ENCODE data around the gene SLC5A1. TPM values are rescaled to one million over a fixed set of nuclear protein-coding genes. Genes with fewer than 3 reads are reported as not detected.

Gene SLC5A1
- total RNA-seq (2021), result not detected in 3 replicates
- percentile 3 among the genes with signal in this experiment for Bru-seq, nascent RNA
- long read RNA-seq, experiment 1, result 0 reads
- long read RNA-seq, experiment 2, result 0 reads
- long read RNA-seq, experiment 3, result 0 reads

DNA sequence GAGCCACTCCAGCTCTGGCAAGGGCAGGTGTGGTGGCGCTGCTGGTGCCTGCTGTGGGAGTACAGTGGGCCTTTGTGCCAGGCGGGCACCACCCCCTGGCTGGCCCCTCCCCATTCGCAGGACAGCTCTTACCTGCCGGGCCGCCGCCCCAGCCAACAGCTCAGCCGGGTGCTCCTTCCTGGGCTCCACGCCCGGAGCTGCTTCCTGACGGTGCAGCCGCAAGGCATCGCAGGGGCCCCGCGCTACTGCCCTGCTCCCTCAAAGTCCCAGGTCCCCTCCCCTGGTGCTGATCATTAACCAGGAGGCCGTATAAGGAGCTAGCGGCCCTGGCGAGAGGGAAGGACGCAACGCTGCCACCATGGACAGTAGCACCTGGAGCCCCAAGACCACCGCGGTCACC lies at the start of gene SLC5A1:
Gene SLC5A1 (plus strand): TSS at position 338 of the 400 bp plus-strand sequence. CDS start 21 bp downstream, at position 359.
- Mint-ChIP-seq H3K4me1 (peaks cover 3% of the 10 kb centered on the region; the same call in 1 of the 2 replicates), H3K27me3 (ENCODE audit: low read depth) (peaks cover 21% of the 10 kb centered on the region), H3K27ac (no peak within 1 kb of the TSS)

DNA sequence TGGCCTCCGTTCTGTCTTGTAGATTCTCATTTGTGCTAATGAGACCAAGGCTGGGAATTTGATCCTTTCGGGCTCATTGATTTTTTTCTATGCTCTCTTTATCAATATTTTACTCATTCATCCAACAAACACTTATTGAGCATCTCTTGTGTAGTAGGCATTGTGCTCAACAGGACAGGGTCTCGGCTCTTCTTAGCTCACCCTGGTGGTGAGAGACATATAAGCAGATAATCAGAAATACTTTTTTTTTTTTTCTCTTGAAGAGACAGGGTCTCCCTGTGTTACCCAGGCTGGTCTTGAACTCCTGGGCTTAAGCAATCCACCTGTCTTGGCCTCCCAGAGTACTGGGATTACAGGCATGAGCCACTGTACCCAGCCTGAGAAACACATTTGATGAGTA lies 48.0 kb upstream of the SLC5A1 start:
- H3K27me3 Mint-ChIP-seq (ENCODE audit: low read depth), result no peaks in the 10 kb centered on the region

More for the DNA sequence above, at the start of gene SLC5A1:
- H3K4me3 Mint-ChIP-seq, result no peak within 1 kb of the TSS
- TF ChIP-seq ZNF121 (CRISPR knock-in tag; IDR thresholded peaks at IDR 0.05), result no peak
- no peak for TF ChIP-seq FOXJ3 (CRISPR knock-in tag; IDR thresholded peaks at IDR 0.05; ENCODE audit: borderline replicate concordance)
- TF ChIP-seq ZNF263 (CRISPR knock-in tag; IDR thresholded peaks at IDR 0.05; ENCODE audit: low read depth), result no peak
- TF ChIP-seq, protein P1, sequence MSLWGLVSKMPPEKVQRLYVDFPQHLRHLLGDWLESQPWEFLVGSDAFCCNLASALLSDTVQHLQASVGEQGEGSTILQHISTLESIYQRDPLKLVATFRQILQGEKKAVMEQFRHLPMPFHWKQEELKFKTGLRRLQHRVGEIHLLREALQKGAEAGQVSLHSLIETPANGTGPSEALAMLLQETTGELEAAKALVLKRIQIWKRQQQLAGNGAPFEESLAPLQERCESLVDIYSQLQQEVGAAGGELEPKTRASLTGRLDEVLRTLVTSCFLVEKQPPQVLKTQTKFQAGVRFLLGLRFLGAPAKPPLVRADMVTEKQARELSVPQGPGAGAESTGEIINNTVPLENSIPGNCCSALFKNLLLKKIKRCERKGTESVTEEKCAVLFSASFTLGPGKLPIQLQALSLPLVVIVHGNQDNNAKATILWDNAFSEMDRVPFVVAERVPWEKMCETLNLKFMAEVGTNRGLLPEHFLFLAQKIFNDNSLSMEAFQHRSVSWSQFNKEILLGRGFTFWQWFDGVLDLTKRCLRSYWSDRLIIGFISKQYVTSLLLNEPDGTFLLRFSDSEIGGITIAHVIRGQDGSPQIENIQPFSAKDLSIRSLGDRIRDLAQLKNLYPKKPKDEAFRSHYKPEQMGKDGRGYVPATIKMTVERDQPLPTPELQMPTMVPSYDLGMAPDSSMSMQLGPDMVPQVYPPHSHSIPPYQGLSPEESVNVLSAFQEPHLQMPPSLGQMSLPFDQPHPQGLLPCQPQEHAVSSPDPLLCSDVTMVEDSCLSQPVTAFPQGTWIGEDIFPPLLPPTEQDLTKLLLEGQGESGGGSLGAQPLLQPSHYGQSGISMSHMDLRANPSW (CRISPR knock-in tag; conservative IDR thresholded peaks at IDR 0.05; ENCODE audit: low read depth), result no peak
- TF ChIP-seq, protein P2, sequence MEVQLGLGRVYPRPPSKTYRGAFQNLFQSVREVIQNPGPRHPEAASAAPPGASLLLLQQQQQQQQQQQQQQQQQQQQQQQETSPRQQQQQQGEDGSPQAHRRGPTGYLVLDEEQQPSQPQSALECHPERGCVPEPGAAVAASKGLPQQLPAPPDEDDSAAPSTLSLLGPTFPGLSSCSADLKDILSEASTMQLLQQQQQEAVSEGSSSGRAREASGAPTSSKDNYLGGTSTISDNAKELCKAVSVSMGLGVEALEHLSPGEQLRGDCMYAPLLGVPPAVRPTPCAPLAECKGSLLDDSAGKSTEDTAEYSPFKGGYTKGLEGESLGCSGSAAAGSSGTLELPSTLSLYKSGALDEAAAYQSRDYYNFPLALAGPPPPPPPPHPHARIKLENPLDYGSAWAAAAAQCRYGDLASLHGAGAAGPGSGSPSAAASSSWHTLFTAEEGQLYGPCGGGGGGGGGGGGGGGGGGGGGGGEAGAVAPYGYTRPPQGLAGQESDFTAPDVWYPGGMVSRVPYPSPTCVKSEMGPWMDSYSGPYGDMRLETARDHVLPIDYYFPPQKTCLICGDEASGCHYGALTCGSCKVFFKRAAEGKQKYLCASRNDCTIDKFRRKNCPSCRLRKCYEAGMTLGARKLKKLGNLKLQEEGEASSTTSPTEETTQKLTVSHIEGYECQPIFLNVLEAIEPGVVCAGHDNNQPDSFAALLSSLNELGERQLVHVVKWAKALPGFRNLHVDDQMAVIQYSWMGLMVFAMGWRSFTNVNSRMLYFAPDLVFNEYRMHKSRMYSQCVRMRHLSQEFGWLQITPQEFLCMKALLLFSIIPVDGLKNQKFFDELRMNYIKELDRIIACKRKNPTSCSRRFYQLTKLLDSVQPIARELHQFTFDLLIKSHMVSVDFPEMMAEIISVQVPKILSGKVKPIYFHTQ (CRISPR knock-in tag; IDR thresholded peaks at IDR 0.05), result no peak
- no peak for TF ChIP-seq NR2C2 (CRISPR knock-in tag; IDR thresholded peaks at IDR 0.05)
- TF ChIP-seq, protein P3, sequence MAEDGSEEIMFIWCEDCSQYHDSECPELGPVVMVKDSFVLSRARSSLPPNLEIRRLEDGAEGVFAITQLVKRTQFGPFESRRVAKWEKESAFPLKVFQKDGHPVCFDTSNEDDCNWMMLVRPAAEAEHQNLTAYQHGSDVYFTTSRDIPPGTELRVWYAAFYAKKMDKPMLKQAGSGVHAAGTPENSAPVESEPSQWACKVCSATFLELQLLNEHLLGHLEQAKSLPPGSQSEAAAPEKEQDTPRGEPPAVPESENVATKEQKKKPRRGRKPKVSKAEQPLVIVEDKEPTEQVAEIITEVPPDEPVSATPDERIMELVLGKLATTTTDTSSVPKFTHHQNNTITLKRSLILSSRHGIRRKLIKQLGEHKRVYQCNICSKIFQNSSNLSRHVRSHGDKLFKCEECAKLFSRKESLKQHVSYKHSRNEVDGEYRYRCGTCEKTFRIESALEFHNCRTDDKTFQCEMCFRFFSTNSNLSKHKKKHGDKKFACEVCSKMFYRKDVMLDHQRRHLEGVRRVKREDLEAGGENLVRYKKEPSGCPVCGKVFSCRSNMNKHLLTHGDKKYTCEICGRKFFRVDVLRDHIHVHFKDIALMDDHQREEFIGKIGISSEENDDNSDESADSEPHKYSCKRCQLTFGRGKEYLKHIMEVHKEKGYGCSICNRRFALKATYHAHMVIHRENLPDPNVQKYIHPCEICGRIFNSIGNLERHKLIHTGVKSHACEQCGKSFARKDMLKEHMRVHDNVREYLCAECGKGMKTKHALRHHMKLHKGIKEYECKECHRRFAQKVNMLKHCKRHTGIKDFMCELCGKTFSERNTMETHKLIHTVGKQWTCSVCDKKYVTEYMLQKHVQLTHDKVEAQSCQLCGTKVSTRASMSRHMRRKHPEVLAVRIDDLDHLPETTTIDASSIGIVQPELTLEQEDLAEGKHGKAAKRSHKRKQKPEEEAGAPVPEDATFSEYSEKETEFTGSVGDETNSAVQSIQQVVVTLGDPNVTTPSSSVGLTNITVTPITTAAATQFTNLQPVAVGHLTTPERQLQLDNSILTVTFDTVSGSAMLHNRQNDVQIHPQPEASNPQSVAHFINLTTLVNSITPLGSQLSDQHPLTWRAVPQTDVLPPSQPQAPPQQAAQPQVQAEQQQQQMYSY (CRISPR knock-in tag; IDR thresholded peaks at IDR 0.05), result no peak
- no peak for TF ChIP-seq ZNF138 (CRISPR knock-in tag; conservative IDR thresholded peaks at IDR 0.05)
- ATAC-seq (no peak; the same call in 1 of the 2 replicates), DNase-seq (ENCODE audit: low spot score) (peak; percentile 12)
- POLR2A ChIA-PET, result interaction anchor here (0.5 kb wide), 1 partner anchor 1358 kb away, joined by 5 read pairs; no protein-coding TSS in a partner anchor
- H3K36me3 Mint-ChIP-seq, result no peaks in the 10 kb centered on the region
- CTCF ChIA-PET, result interaction anchor here (0.7 to 3.8 kb wide), 6 partner anchors 36 to 85 kb away, joined by 3 to 25 read pairs (median 4); no protein-coding TSS in a partner anchor
- no peaks in the 10 kb centered on the region for H3K9me3 Mint-ChIP-seq

DNA sequence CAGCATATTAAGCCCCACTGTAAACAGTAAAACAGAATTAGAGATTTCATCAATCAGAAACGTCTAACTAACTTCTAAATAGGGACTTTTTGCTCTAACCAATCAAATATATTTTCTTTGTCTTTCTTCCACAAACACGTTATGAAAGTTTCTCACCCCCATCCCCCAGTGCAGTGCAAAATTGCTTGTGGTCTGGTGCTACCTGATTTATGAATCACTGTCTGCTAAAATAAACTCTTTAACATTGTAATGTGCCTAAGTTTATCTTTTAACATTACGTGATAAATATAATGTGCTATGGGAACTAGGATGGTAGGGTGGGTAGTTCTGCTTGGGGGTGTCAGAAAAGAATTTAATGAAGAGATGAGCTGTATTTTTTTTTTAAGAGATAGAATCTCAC lies 47.3 kb upstream of the SLC5A1 start:
- Mint-ChIP-seq H3K4me3 (no peak overlapping the region), H3K4me1 (no peaks in the 10 kb centered on the region), H3K36me3 (no peaks in the 10 kb centered on the region), H3K9me3 (no peaks in the 10 kb centered on the region), H3K27ac (no peak overlapping the region), H3K27me3 (ENCODE audit: low read depth) (no peaks in the 10 kb centered on the region)
- POLR2A ChIA-PET, result no interaction called here
- no peak for DNase-seq (ENCODE audit: low spot score)
- ATAC-seq, result no peak
- CTCF ChIA-PET, result interaction anchor here (1.9 to 6.3 kb wide), 3 partner anchors 11 to 25 kb away, joined by 7 to 58 read pairs (median 21); no protein-coding TSS in a partner anchor
- TF ChIP-seq TCF7 (CRISPR knock-in tag; IDR thresholded peaks at IDR 0.05; ENCODE audit: low read depth) (no peak), ZNF423 (CRISPR knock-in tag; IDR thresholded peaks at IDR 0.05) (no peak), ZNF317 (CRISPR knock-in tag; IDR thresholded peaks at IDR 0.05; ENCODE audit: borderline replicate concordance, low read depth) (no peak), ZNF232 (CRISPR knock-in tag; IDR thresholded peaks at IDR 0.05) (no peak), PRRX2 (CRISPR knock-in tag; IDR thresholded peaks at IDR 0.05) (no peak), SP1 (CRISPR knock-in tag; conservative IDR thresholded peaks at IDR 0.05) (no peak)
- TF ChIP-seq, protein P4, sequence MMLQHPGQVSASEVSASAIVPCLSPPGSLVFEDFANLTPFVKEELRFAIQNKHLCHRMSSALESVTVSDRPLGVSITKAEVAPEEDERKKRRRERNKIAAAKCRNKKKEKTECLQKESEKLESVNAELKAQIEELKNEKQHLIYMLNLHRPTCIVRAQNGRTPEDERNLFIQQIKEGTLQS (CRISPR knock-in tag; conservative IDR thresholded peaks at IDR 0.05), result no peak
- TF ChIP-seq, protein P5, sequence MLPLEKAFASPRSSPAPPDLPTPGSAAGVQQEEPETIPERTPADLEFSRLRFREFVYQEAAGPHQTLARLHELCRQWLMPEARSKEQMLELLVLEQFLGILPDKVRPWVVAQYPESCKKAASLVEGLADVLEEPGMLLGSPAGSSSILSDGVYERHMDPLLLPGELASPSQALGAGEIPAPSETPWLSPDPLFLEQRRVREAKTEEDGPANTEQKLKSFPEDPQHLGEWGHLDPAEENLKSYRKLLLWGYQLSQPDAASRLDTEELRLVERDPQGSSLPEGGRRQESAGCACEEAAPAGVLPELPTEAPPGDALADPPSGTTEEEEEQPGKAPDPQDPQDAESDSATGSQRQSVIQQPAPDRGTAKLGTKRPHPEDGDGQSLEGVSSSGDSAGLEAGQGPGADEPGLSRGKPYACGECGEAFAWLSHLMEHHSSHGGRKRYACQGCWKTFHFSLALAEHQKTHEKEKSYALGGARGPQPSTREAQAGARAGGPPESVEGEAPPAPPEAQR (CRISPR knock-in tag; IDR thresholded peaks at IDR 0.05), result no peak
- TF ChIP-seq, protein P6, sequence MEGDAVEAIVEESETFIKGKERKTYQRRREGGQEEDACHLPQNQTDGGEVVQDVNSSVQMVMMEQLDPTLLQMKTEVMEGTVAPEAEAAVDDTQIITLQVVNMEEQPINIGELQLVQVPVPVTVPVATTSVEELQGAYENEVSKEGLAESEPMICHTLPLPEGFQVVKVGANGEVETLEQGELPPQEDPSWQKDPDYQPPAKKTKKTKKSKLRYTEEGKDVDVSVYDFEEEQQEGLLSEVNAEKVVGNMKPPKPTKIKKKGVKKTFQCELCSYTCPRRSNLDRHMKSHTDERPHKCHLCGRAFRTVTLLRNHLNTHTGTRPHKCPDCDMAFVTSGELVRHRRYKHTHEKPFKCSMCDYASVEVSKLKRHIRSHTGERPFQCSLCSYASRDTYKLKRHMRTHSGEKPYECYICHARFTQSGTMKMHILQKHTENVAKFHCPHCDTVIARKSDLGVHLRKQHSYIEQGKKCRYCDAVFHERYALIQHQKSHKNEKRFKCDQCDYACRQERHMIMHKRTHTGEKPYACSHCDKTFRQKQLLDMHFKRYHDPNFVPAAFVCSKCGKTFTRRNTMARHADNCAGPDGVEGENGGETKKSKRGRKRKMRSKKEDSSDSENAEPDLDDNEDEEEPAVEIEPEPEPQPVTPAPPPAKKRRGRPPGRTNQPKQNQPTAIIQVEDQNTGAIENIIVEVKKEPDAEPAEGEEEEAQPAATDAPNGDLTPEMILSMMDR (IDR thresholded peaks at IDR 0.05), result no peak

More for the DNA sequence above, 48.0 kb upstream of the SLC5A1 start:
- POLR2A ChIA-PET, result no interaction called here
- no peak overlapping the region for H3K4me3 Mint-ChIP-seq
- no peaks in the 10 kb centered on the region for H3K9me3 Mint-ChIP-seq
- TF ChIP-seq, protein P7, sequence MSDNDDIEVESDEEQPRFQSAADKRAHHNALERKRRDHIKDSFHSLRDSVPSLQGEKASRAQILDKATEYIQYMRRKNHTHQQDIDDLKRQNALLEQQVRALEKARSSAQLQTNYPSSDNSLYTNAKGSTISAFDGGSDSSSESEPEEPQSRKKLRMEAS (CRISPR knock-in tag; IDR thresholded peaks at IDR 0.05), result no peak
- TF ChIP-seq CREB1 (CRISPR knock-in tag; IDR thresholded peaks at IDR 0.05), result no peak
- H3K4me1 Mint-ChIP-seq, result no peaks in the 10 kb centered on the region
- ATAC-seq, result peak; percentile 73
- DNase-seq (ENCODE audit: low spot score), result no peak
- no peak overlapping the region for H3K27ac Mint-ChIP-seq
- no peaks in the 10 kb centered on the region for H3K36me3 Mint-ChIP-seq
- CTCF ChIA-PET, result interaction anchor here (0.6 to 6.3 kb wide), 17 partner anchors 9 to 329 kb away, joined by 3 to 58 read pairs (median 4); partner anchors contain the start of gene SLC5A1

Measured in WTC11 (cell line).